Heart right ventricle (tissue), 16 donors: ENCODE data around the gene SLC9C2. TPM values are rescaled to one million over a fixed set of nuclear protein-coding genes. Genes with fewer than 3 reads are reported as not detected.
A peak's percentile ranks its signal among the peaks of the same experiment; 100 is the strongest.
"Not testable (repeated sequence)": the region's sequence is repeated elsewhere in the genome, so short reads cannot be mapped to it uniquely, and the experiment has no call there.

Experiments used
- ATAC-seq, 8 donors: fragments of 200-7000 bp; cut with Tn5 transposase; one replicate each; pipeline ENCODE4 v1.9.1; 2020; ENCODE audit warnings: mild to moderate bottlenecking in 8 of 8, moderate library complexity in 8 of 8, moderate number of reproducible peaks in 1 of 8
- DNase-seq, 2 donors: peaks; one replicate each; pipeline ENCODE4 v3.0.0-alpha.2; 2020
- H3K27ac ChIP-seq, 10 donors: fragments of 200-600 bp; sonication (generic) in 2 of 10; one replicate each; pipeline versions ENCODE4 v1.5.0 to v1.8.0; 2020 to 2022; ENCODE audit warnings: mild to moderate bottlenecking in 3 of 10
- H3K27me3 ChIP-seq, 7 donors: fragments of 200-600 bp; one replicate each; pipeline ENCODE4 v1.8.0; 2021 to 2022; ENCODE audit warnings: mild to moderate bottlenecking in 2 of 7
- H3K36me3 ChIP-seq, 9 donors: fragments of 200-600 bp; sonication (generic) in 1 of 9; one replicate each; pipeline versions ENCODE4 v1.5.0 to v1.8.0; 2020 to 2022; ENCODE audit warnings: mild to moderate bottlenecking in 2 of 9
- H3K4me1 ChIP-seq, 9 donors: fragments of 200-600 bp; sonication (generic) in 1 of 9; one replicate each; pipeline versions ENCODE4 v1.5.0 to v1.8.0; 2020 to 2022; ENCODE audit warnings: mild to moderate bottlenecking in 4 of 9
- H3K4me3 ChIP-seq, 10 donors: fragments of 200-600 bp; sonication (generic) in 2 of 10; one replicate each; pipeline versions ENCODE4 v1.5.0 to v1.8.0; 2020 to 2022; ENCODE audit warnings: mild to moderate bottlenecking in 7 of 10, moderate library complexity in 2 of 10
- H3K9me3 ChIP-seq, 11 donors: fragments of 200-600 bp in 10 of 11; sonication (generic) in 2 of 11; one replicate each; pipeline versions ENCODE4 v1.5.0 to v1.8.0; 2013 to 2022; ENCODE audit warnings: mild to moderate bottlenecking in 2 of 11, control low read depth in 1 of 11, moderate library complexity in 1 of 11
- CTCF ChIP-seq, 9 donors: fragments of 200-600 bp; sonication (generic) in 2 of 9; IDR thresholded peaks; one replicate each; pipeline versions ENCODE4 v1.5.0 to v1.8.0; 2021 to 2022; ENCODE audit warnings: antibody characterized with exemption in 9 of 9, mild to moderate bottlenecking in 5 of 9, moderate library complexity in 1 of 9
- WGBS, 2 donors: extraction: QIAGEN DNeasy Blood & Tissue Kit; methylation state at CpG; one replicate each; pipeline ENCODE4 v1.1.7; 2013; ENCODE audit warnings: inconsistent platforms in 1 of 2; 5-methylcytosine and 5-hydroxymethylcytosine counted together
- intact Hi-C, 10 donors: fragments of 100-400 bp; cut with DNase I; formaldehyde crosslinking; loops; one replicate each; pipeline versions ENCODE4 v1.11.1 to v1.14.2; 2022
- polyA plus RNA-seq, 2 donors: library from polyadenylated mRNA; stranded (reverse); fragments of 200-250 nt; gene quantifications; one replicate each; pipeline ENCODE4 v1.2.3, GENCODE V29; 2013
- total RNA-seq, 10 donors: library from RNA; stranded (reverse); fragmentation: NEBNext Ultra II Directional in 3 of 10; extraction: Animal tissue kit (Norgen Biotek cat#: 25700) in 3 of 10; gene quantifications; one replicate each; pipeline versions ENCODE4 v1.2.1 to v1.2.4, GENCODE V29; 2021 to 2023
- donor health status: Arrhythmogenic right ventricular cardiomyopathy.
- donor health status: ischemic (EF 13 %, LVEDD 7.1; RV severe dilation, severe dysfunction).
- donor health status: healthy with polysubstance abuse.
- donor health status: DM: no; HTN: yes; CAD: no.
- donor health status: DM: no; HTN: no; CAD: no.
- donor health status: ischemic (EF 25% LVEDD 6.9; RV normal size, moderate dysfunction).
- donor health status: ischemic (EF 25% LVEDD 5.7; RV mildly dilated, moderate dysfunction).
- donor health status: healthy.
- donor health status: DM: yes; HTN: yes; CAD: no.
- donor health status: Ischemic cardiomyopathy.
- donor health status: ischemic (EF 35%, LVEDD 5.7; RV mildly dilated, moderate dysfunction).
- donor health status: nonischemic (EF 11% LVEDD 7.7; RV severe dilation, severe dysfunction).
- donor health status: DM: yes; HTN: yes; CAD: no.
- donor health status: PGD.
- donor health status: ischemic (EF 29% LVEDD 5.4; RV normal size, mild dysfunction).
- donor health status: nonischemic (EF 23%, LVEDD 6.1; RV moderate dilation, normal function).

Gene SLC9C2
- total and polyA plus RNA-seq, 12 donors = 0.04 to 2.0 (median 0.43) TPM; not detected in 7

GRCh38 chr1:173473599-173474011 lies 129.3 kb downstream of the SLC9C2 start:
- TF ChIP-seq CTCF (IDR thresholded peaks at IDR 0.05) = no peak
- DNase-seq (no peak), ATAC-seq (no peak)
- 71 to 75% methylated on average over 2 of the region's 2 CpGs for WGBS, 2 donors
- H3K9me3 ChIP-seq = peaks cover 0 to 24% (median 5%) of the 10 kb centered on the region in 11 donors
- H3K4me1 ChIP-seq = peaks cover 0 to 44% (median 21%) of the 10 kb centered on the region in 9 donors
- peak overlapping the region in 1 of 10 donors; percentile 22 for H3K27ac ChIP-seq
- intact Hi-C loops = loop anchor here in 1 of 10 donors (10.0 kb wide), 1 partner anchor 551 kb away; the partner anchor contains the start of gene RC3H1
- H3K36me3 ChIP-seq = no peaks in the 10 kb centered on the region
- H3K4me3 ChIP-seq = peak overlapping the region in 1 of 10 donors; percentile 1
- no peaks in the 10 kb centered on the region for H3K27me3 ChIP-seq

GRCh38 chr1:173470608-173471007 lies 132.3 kb downstream of the SLC9C2 start:
- no peak for DNase-seq
- no peak for ATAC-seq
- H3K27me3 ChIP-seq = no peaks in the 10 kb centered on the region
- H3K36me3 ChIP-seq = no peaks in the 10 kb centered on the region
- WGBS, 2 donors = 94 to 98% methylated on average over 4 of the region's 4 CpGs
- TF ChIP-seq CTCF (IDR thresholded peaks at IDR 0.05) = no peak
- peaks cover 0 to 33% (median 6%) of the 10 kb centered on the region in 11 donors for H3K9me3 ChIP-seq
- intact Hi-C loops = loop anchor here in 1 of 10 donors (10.0 kb wide), 1 partner anchor 554 kb away; the partner anchor contains the start of gene RC3H1
- no peak overlapping the region for H3K27ac ChIP-seq
- H3K4me3 ChIP-seq = no peak overlapping the region
- H3K4me1 ChIP-seq = peaks cover 0 to 25% (median 7%) of the 10 kb centered on the region in 9 donors

- WGBS, 2 donors = 94 to 96% methylated on average over 3 of the region's 3 CpGs
- H3K36me3 ChIP-seq = no peaks in the 10 kb centered on the region
- no peak for ATAC-seq
- H3K4me3 ChIP-seq = no peak overlapping the region
- no peaks in the 10 kb centered on the region for H3K27me3 ChIP-seq
- TF ChIP-seq CTCF (IDR thresholded peaks at IDR 0.05) = no peak
- intact Hi-C loops = loop anchor here in 1 of 10 donors (10.0 kb wide), 1 partner anchor 555 kb away; the partner anchor contains the start of gene RC3H1
- H3K9me3 ChIP-seq = peaks cover 0 to 33% (median 9%) of the 10 kb centered on the region in 11 donors
- no peak for DNase-seq
- H3K4me1 ChIP-seq = peaks cover 0 to 16% (median 6%) of the 10 kb centered on the region in 9 donors
- no peak overlapping the region for H3K27ac ChIP-seq
Observed at GRCh38 chr1:173469656-173470055, 133.2 kb downstream of the SLC9C2 start.

GRCh38 chr1:173467426-173467825 lies 135.4 kb downstream of the SLC9C2 start:
- ATAC-seq (no peak), DNase-seq (no peak)
- TF ChIP-seq CTCF (IDR thresholded peaks at IDR 0.05) = no peak
- WGBS, 2 donors = 87% methylated on average over 4 of the region's 4 CpGs
- intact Hi-C loops = no loop called here
- H3K36me3 ChIP-seq = no peaks in the 10 kb centered on the region
- no peak overlapping the region for H3K27ac ChIP-seq
- no peaks in the 10 kb centered on the region for H3K4me1 ChIP-seq
- H3K9me3 ChIP-seq = peaks cover 0 to 48% (median 9%) of the 10 kb centered on the region in 11 donors
- no peaks in the 10 kb centered on the region for H3K27me3 ChIP-seq
- H3K4me3 ChIP-seq = no peak overlapping the region

- H3K27ac ChIP-seq, H3K27me3 ChIP-seq, DNase-seq, H3K4me3 ChIP-seq, ATAC-seq, H3K4me1 ChIP-seq, intact Hi-C loops: not testable (repeated sequence)
- WGBS, 2 donors = 72% methylated on average over 2 of the region's 2 CpGs
- peaks cover 0 to 34% (median 5%) of the 10 kb centered on the region in 11 donors for H3K9me3 ChIP-seq
- H3K36me3 ChIP-seq = peaks cover 0 to 31% (median 16%) of the 10 kb centered on the region in 9 donors
Observed at GRCh38 chr1:173464185-173464584, 138.7 kb downstream of the SLC9C2 start.

GRCh38 chr1:173462666-173463065 lies 140.2 kb downstream of the SLC9C2 start:
- Histone ChIP-seq H3K9me3 (peaks cover 0 to 34% (median 5%) of the 10 kb centered on the region in 11 donors), H3K36me3 (peaks cover 0 to 33% (median 16%) of the 10 kb centered on the region in 9 donors)
- intact Hi-C loops, H3K27me3 ChIP-seq, H3K4me3 ChIP-seq, ATAC-seq, H3K27ac ChIP-seq, H3K4me1 ChIP-seq, DNase-seq: not testable (repeated sequence)
- WGBS, 2 donors = 91 to 94% methylated on average over 2 of the region's 2 CpGs
